Astrocyte (in vitro differentiated cells and primary cell): Measurements from ENCODE around the gene TATDN2. TPM values are rescaled to one million over a fixed set of nuclear protein-coding genes. Genes with fewer than 3 reads are reported as not detected.

Experiments used
- DNase-seq: peaks from one replicate; pipeline ENCODE4 v3.0.0-alpha.2; 2010; ENCODE audit warnings: low read depth
- FAIRE-seq: peaks from 2 replicates; lab custom pipeline; 2011; peaks lifted over from hg19 to GRCh38; lab: Jason Lieb, UNC
- H2AFZ ChIP-seq: 2 replicates; pipeline ENCODE4 v1.6.0; 2012; ENCODE audit warnings: low read depth, low read length, inconsistent platforms
- H3K27ac ChIP-seq: 2 replicates; pipeline ENCODE4 v1.5.1; 2011; ENCODE audit warnings: low read depth, low read length, inconsistent platforms
- H3K27me3 ChIP-seq: 2 replicates; pipeline ENCODE4 v1.6.0; 2011; ENCODE audit warnings: low read length, inconsistent platforms; ENCODE audit not compliant: insufficient read depth
- H3K36me3 ChIP-seq: 2 replicates; pipeline ENCODE4 v1.5.1; 2011; ENCODE audit warnings: low read length, inconsistent platforms; ENCODE audit not compliant: insufficient read depth
- H3K4me1 ChIP-seq: 2 replicates; pipeline ENCODE4 v1.5.1; 2011; ENCODE audit warnings: low read length, inconsistent platforms; ENCODE audit not compliant: insufficient read depth
- H3K4me2 ChIP-seq: 2 replicates; pipeline ENCODE4 v1.6.0; 2012; ENCODE audit warnings: low read length, inconsistent platforms
- H3K4me3 ChIP-seq: 2 replicates; pipeline ENCODE4 v1.5.1; 2011; ENCODE audit warnings: low read depth, mild to moderate bottlenecking, low read length, inconsistent platforms; ENCODE audit not compliant: insufficient read depth
- H3K79me2 ChIP-seq: 2 replicates; pipeline ENCODE4 v1.6.0; 2012; ENCODE audit warnings: mild to moderate bottlenecking, low read length, inconsistent platforms; ENCODE audit not compliant: insufficient read depth
- H3K9ac ChIP-seq: 2 replicates; pipeline ENCODE4 v1.6.0; 2012; ENCODE audit warnings: mild to moderate bottlenecking, low read length, inconsistent platforms
- H3K9me3 ChIP-seq: 2 replicates; pipeline ENCODE4 v1.5.1; 2012; ENCODE audit warnings: low read depth, mild to moderate bottlenecking, low read length, inconsistent platforms; ENCODE audit not compliant: insufficient read depth
- H4K20me1 ChIP-seq: 2 replicates; pipeline ENCODE4 v1.6.0; 2012; ENCODE audit warnings: low read length, inconsistent platforms; ENCODE audit not compliant: insufficient read depth
- H3K27ac Mint-ChIP-seq: one replicate; pipeline ENCODE4 v1.8.0; 2021; ENCODE audit warnings: mild to moderate bottlenecking, mixed read lengths; ENCODE audit not compliant: unreplicated experiment
- H3K27me3 Mint-ChIP-seq: one replicate; pipeline ENCODE4 v1.8.0; 2021; ENCODE audit warnings: low read depth, mixed read lengths; ENCODE audit not compliant: unreplicated experiment
- H3K36me3 Mint-ChIP-seq: one replicate; pipeline ENCODE4 v1.8.0; 2021; ENCODE audit warnings: low read depth, mixed read lengths; ENCODE audit not compliant: unreplicated experiment
- H3K4me1 Mint-ChIP-seq: one replicate; pipeline ENCODE4 v1.8.0; 2021; ENCODE audit warnings: low read depth, mixed read lengths; ENCODE audit not compliant: unreplicated experiment
- H3K4me3 Mint-ChIP-seq: one replicate; pipeline ENCODE4 v1.8.0; 2021; ENCODE audit warnings: mild to moderate bottlenecking, moderate library complexity, mixed read lengths; ENCODE audit not compliant: unreplicated experiment
- H3K9me3 Mint-ChIP-seq: one replicate; pipeline ENCODE4 v1.8.0; 2021; ENCODE audit warnings: mild to moderate bottlenecking, mixed read lengths; ENCODE audit not compliant: unreplicated experiment
- EZH2 ChIP-seq: IDR thresholded peaks from 2 replicates; pipeline ENCODE4 v1.6.1; 2012; ENCODE audit warnings: mild to moderate bottlenecking, low read length, inconsistent platforms; ENCODE audit not compliant: insufficient read depth
- total RNA-seq: library from RNA; stranded (reverse); gene quantifications from 2 replicates; pipeline ENCODE4 v1.2.1, GENCODE V29; 2021
- TF ChIP-seq, protein P1 (sequence below): IDR thresholded peaks from 2 replicates; pipeline ENCODE4 v1.5.1; 2011; ENCODE audit warnings: low read depth, mild to moderate bottlenecking, inconsistent platforms, low read length, moderate library complexity; ENCODE audit not compliant: insufficient read depth

The TATDN2 gene
- total RNA-seq, 1 donor from 2014 or later: 29.5 TPM

DNA sequence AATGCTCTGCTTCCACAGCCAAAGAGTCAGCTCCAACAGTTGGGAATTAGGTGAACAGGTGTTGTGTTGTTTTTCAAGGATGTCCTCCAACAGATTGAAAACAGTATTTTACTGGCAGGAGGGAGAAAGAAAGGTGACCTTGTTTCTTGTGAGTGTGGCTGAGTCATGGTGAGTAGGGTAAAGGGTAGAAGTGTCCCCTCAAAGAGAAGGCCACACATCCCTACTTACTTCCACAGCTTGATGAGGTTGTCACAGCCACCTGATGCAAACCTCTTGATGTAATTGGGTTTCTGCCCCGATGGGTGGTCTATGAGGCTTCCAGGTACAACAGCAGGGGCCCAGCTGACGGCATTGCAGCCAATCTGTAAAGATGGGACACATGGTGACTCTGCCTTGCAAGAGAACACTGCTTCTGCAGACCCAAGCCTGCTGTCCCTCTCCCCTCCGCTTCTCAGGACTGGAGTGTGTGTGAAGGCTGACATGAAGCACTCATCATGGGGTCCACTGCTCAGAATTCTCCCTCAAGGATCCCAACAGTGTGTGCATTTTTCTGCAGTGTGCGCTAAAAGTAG is 57.2 kb downstream of the TATDN2 start:
- Histone ChIP-seq H3K36me3 (peaks cover 78% of the 10 kb centered on the region), H3K4me2 (no peak overlapping the region), H3K27me3 (no peaks in the 10 kb centered on the region), H3K4me1 (peaks cover 5% of the 10 kb centered on the region), H3K79me2 (peaks cover 12% of the 10 kb centered on the region), H3K9me3 (no peaks in the 10 kb centered on the region), H2AFZ (no peak overlapping the region), H4K20me1 (peaks cover 84% of the 10 kb centered on the region), H3K27ac (no peak overlapping the region), H3K9ac (no peak overlapping the region), H3K4me3 (no peak overlapping the region)
- TF ChIP-seq, protein P1, sequence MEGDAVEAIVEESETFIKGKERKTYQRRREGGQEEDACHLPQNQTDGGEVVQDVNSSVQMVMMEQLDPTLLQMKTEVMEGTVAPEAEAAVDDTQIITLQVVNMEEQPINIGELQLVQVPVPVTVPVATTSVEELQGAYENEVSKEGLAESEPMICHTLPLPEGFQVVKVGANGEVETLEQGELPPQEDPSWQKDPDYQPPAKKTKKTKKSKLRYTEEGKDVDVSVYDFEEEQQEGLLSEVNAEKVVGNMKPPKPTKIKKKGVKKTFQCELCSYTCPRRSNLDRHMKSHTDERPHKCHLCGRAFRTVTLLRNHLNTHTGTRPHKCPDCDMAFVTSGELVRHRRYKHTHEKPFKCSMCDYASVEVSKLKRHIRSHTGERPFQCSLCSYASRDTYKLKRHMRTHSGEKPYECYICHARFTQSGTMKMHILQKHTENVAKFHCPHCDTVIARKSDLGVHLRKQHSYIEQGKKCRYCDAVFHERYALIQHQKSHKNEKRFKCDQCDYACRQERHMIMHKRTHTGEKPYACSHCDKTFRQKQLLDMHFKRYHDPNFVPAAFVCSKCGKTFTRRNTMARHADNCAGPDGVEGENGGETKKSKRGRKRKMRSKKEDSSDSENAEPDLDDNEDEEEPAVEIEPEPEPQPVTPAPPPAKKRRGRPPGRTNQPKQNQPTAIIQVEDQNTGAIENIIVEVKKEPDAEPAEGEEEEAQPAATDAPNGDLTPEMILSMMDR: no peak
- TF ChIP-seq EZH2: no peak
- FAIRE-seq: no peak
- Mint-ChIP-seq H3K4me1 (peaks cover 8% of the 10 kb centered on the region), H3K9me3 (no peaks in the 10 kb centered on the region), H3K27me3 (no peaks in the 10 kb centered on the region), H3K4me3 (no peak overlapping the region), H3K36me3 (peaks cover 24% of the 10 kb centered on the region), H3K27ac (no peak overlapping the region)
- DNase-seq: no peak

DNA sequence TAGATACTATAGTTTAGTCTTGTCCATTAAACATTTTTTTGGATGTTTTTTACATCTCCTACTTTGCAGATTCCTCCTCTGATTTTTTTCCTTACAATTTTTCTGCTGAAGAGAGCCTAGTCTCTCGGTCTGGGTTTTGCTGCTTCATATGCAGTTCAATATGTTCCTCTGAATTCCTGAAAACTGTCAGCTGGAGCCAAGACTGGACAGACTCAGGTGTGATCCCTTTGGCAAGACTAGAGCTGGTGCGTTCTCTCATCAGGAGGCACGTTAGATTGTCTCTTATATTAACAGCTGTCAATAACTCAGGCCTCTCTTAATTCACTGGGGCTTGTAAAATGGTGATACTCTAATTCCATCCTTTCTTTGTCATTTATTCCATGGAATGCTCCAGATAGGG is 57.9 kb downstream of the TATDN2 start:
- FAIRE-seq: no peak
- H3K36me3 ChIP-seq: peaks cover 78% of the 10 kb centered on the region
- Mint-ChIP-seq H3K27ac (no peak overlapping the region), H3K27me3 (no peaks in the 10 kb centered on the region), H3K36me3 (peaks cover 27% of the 10 kb centered on the region), H3K4me3 (no peak overlapping the region), H3K9me3 (no peaks in the 10 kb centered on the region), H3K4me1 (peaks cover 11% of the 10 kb centered on the region)
- peaks cover 5% of the 10 kb centered on the region for H3K4me1 ChIP-seq
- DNase-seq: no peak
- no peaks in the 10 kb centered on the region for H3K27me3 ChIP-seq
- H3K27ac ChIP-seq: no peak overlapping the region
- TF ChIP-seq, protein P1: no peak
- TF ChIP-seq EZH2: no peak
- no peak overlapping the region for H3K9ac ChIP-seq
- no peaks in the 10 kb centered on the region for H3K9me3 ChIP-seq
- H2AFZ ChIP-seq: no peak overlapping the region
- peaks cover 12% of the 10 kb centered on the region for H3K79me2 ChIP-seq
- peaks cover 84% of the 10 kb centered on the region for H4K20me1 ChIP-seq
- H3K4me3 ChIP-seq: no peak overlapping the region
- H3K4me2 ChIP-seq: no peak overlapping the region

DNA sequence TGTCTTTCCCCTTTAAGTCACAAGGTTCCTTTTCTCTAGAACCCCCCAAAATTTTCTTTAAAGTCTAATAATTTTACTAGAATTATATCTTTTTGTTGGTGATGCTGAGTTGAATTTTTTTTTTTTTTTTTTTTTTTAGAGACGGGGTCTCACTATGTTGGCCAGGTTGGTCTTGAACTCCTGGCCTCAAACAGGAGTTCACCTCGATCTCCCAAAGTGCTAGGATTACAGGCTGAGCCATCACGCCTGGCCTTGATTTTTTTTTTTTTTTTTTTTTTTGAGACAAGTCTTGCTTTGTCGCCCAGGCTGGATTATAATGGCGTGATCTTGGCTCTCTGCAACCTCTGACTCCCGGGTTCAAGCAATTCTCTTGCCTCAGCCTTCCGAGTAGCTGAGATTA is 60.4 kb downstream of the TATDN2 start:
- Histone ChIP-seq H3K27ac (no peak overlapping the region), H2AFZ (no peak overlapping the region), H4K20me1 (peaks cover 87% of the 10 kb centered on the region), H3K27me3 (no peaks in the 10 kb centered on the region), H3K4me3 (no peak overlapping the region), H3K4me2 (no peak overlapping the region), H3K36me3 (peaks cover 83% of the 10 kb centered on the region), H3K4me1 (peaks cover 5% of the 10 kb centered on the region), H3K79me2 (peaks cover 34% of the 10 kb centered on the region), H3K9ac (no peak overlapping the region), H3K9me3 (no peaks in the 10 kb centered on the region)
- Mint-ChIP-seq H3K27me3 (no peaks in the 10 kb centered on the region), H3K36me3 (peaks cover 31% of the 10 kb centered on the region), H3K27ac (no peak overlapping the region), H3K4me3 (no peak overlapping the region), H3K9me3 (no peaks in the 10 kb centered on the region), H3K4me1 (peaks cover 16% of the 10 kb centered on the region)
- FAIRE-seq: no peak
- no peak for DNase-seq
- TF ChIP-seq, protein P1: no peak
- TF ChIP-seq EZH2: no peak
